Stimulated activated CD8-positive, alpha-beta memory T cell treated with anti-CD3 and anti-CD28 coated beads, Interleukin-15, amount 100 ng/mL, for 1 hour (primary cell): ENCODE measurements around the gene RERE.
"Not testable (repeated sequence)": the region's sequence is repeated elsewhere in the genome, so short reads cannot be mapped to it uniquely, and the experiment has no call there.

ENCODE experiments used
- DNase-seq: peaks from one replicate; pipeline ENCODE4 v3.0.0-alpha.2; 2020; ENCODE audit warnings: low read depth

RERE gene

DNA sequence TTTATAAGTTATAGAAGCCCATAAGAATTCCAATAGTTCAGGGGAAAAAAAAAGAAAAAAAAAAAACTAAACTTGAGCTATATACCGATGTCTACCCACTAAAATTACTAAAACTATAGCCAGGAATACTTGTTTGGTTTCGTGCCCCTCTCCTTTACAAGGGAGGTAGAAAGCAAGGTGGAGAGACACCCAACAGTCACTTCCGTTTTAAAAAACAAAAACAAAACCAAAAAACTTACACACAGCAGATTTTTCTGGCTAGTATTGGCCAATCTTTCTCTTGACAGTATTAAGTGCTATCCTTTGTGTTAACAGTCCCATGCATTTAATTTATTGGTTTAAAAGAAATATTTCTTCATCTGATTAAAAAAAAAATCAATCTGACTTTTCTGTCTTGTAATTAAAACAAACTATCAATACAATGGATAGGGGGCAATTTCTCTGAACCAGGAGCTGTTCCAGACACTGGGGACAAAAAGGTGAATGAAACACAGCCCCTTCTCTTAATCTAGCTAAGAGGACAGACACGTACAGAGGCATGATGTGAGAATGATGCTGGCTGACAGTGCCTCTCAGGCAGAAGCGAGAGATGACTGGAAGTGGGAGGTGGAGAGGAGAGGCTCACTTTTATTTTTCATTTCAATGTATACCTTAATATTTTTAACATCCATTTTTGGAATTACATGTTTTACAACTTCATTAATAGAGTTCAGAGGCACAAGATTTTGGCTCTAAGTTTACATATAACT lies 214.8 kb downstream of the RERE start:
- no peak for DNase-seq

DNA sequence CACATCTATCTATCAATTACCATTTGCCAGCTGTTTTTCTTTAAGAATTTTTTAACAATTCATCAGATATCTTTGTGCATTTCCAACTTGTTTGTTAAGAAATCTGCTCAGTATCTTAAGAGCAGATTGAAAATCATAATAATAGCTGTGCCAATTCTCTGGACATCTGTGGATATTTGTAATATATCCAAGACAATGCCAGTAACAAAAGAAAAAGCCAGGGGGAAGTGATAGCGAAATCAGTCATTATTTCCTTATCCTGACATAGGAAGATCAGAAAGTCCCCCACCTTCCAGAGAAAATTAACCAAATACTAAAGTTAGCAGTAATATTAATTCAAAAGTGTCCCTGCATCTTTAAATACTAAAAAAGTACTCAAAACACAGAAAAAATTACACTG lies 217.1 kb downstream of the RERE start:
- DNase-seq: no peak

DNA sequence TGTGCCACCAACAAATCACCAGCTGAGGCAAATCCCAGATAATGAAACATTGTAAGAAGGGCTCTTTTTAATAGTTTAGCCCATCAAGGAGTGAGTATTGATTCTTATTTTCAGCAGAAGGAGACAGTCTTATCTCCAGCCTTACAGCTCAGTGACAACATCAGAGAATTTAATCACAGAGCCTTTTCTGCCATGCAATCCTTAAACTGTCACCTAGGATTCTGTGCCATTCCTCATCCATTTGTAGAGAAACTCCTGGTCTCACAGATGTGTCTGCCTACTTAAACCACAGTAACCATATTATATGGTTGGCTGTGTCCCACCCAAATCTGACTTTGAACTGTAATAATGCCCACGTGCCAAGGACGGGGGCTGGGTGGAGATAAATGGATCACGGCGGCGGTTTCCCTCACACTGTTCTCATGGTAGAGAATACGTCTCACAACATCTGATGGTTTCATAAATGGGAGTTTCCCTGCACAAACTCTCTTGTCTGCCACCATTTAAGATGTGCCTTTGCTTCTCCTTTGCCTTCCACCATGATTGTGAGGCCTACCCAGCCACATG lies 217.7 kb downstream of the RERE start:
- no peak for DNase-seq

DNA sequence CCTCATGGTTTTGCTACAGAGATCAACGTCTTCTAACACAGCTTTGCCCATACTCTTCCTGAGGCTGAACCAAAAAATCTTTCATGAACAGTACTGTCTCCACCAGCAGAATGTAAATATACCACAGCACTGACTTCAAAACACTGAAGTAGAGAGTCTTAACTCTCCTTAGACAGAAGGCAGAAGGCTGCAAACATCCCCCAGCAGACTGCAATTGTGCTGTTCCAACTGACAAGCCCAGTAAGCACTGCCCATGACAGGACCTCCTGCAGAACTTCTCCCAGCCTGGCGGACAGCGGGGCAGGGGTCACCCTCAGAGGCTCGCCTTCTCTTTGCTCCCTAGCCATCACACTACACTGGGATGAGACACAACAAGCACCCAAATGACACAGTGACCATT lies 218.7 kb downstream of the RERE start:
- DNase-seq: no peak

DNA sequence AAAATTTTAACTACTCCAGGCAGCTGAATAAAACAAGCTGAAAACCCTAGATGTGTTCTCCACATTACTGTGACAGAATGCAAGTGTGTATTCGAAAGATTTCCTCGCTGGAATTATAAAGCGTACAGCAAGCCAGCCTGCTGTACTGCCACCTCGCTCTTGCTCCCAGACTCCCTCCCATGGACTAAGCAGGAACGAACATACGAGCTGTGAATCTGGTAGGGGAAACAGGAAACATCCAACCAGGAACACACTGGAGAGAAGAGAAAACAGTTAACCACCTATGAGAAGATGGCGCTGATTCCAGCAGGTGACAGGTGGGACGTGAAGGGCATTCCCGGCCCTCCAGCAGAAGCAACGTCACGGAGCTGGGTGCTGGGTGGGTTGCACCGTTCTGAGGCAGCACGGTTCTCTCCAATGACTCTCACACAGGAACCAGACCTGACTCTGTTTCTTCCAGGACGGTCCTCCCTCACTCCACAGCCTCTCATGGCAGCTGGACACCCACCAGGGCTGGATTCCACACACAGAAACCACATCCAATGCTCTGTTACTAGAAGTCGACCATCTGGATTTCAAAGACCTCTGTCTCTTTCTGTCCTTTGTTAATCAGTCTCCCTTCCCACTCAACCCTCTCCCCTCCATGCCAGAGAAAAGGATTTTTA lies 219.2 kb downstream of the RERE start:
- no peak for DNase-seq

DNA sequence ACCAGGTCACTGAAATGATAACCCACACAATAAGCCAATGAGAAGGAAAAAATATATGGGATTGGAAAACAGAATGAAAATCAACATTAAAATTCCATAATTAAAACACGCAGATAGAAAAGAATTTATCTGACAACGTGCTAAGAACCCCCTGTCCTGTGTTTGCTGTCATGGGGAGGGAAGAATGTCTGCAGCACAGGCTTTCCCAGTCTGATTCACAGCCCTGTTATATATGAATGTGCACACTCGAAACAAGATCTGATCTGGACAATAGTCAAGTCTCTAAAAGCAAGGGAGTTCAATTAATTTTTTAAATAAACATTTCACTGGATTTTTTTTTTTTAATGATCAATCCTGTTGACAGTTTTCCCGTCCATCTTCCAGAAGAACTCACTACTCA lies 220.0 kb downstream of the RERE start:
- no peak for DNase-seq

DNA sequence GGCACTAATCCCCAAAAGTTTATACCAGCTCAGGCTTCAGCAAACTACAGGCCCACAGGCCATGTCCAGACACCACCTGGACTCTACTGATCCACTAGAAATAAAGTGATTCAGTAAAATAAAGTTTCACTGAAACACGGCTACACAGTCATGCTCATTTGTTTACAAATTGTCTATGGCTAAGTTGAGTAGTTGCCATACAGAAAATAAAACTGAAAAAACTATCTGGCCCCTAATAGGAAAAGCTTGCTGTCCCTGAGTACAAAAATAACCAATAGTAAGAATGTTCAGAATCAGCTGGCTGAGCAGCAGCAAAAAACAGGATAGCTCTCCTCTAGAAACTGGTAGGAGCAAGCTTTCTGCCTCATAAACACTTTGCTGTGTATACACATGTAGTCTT lies 221.5 kb downstream of the RERE start:
- DNase-seq: no peak

DNA sequence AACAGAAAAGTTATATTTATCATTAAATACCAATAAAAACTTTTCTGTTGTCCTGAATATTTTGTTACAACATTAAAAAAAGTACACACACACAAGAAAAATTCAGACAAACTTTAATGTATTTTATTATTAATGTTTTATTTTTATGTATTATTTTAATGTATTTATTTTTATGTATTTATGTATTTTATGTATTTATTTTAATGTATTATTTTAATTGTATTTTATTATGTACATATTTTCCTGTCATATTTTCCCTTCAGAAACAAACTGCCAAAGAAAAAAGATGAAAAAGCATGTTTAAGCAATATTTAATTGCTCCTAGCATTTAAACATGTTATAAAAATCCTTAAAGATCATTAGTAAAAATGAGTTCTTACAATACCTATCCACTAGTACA lies 222.1 kb downstream of the RERE start:
- no peak for DNase-seq

DNA sequence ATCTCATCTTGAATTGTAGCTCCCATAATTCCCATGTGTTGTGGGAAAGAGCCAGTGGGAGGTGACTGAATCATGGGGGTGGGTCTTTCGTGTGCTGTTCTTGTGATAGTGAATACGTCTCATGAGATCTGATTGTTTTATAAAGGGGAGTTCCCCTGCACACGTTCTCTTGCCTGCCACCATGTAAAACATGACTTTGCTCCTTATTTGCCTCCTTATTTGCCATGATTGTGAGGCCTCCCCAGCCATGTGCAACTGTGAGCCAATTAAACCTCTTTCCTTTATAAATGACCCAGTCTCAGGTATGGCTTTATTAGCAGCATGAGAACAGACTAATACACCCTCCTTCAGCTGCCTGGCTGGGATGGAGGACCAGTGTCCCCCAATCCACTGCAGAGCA lies 224.1 kb downstream of the RERE start:
- not testable (repeated sequence) for DNase-seq

DNA sequence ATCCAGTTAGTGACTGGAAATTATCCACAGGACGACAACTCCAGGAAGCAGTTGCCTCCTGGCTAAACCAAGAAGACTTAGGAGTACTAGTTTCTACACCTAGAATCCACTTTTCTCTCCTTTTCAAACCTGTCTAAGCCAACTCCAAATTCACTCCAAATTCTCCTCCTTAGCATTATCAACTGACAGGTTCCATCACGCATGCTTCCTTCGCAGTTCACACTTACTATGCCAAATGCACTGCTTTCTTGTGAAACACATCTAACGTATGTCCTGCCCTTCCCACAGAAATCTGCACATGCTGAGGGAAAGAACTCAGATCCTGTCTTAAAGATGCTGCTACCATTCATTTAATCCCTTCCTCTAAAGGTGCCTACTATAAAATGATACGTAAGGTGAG lies 225.9 kb downstream of the RERE start:
- no peak for DNase-seq

- no peak for DNase-seq
Measured at GRCh38 chr1:8590721-8591351, 226.6 kb downstream of the RERE start.

- DNase-seq: no peak
Measured at GRCh38 chr1:8589571-8589970, 227.9 kb downstream of the RERE start.

DNA sequence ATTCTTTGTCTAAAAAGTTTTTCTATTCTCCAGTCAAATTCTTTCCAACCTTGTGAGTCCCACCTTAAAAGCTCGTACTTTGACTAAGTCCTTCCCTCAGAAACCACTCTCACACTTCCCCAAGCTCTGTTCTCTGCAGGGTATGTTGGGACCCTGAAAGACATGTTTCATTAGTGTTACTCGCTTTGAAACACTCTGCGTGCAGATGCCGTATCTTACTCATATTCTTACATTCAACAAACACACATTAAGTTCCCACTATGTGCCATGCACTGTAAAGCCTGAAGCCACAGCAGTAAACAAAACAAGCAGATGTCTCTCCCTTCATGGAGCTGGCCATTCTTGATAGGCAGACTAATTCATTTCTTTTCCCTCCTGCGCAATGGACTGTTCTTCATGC lies 229.7 kb downstream of the RERE start:
- no peak for DNase-seq

DNA sequence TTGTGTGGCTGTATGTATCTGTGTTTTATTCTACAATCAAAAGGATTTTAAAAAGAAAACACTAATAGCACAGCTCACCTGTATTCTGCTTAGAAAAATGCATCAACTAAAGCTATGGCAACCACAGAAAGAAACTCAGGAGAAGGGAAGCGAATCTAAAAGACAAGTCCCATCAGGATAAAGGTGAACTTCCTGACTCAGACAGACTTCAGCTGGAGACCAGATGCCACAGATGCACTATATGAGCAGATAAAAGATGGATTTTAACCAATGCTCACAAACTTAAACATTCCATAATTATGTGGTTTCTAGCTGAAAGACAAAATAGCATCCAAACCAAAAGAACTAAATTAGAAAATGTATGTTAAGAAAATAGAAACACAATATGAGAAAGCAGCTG lies 231.0 kb downstream of the RERE start:
- DNase-seq: no peak

DNA sequence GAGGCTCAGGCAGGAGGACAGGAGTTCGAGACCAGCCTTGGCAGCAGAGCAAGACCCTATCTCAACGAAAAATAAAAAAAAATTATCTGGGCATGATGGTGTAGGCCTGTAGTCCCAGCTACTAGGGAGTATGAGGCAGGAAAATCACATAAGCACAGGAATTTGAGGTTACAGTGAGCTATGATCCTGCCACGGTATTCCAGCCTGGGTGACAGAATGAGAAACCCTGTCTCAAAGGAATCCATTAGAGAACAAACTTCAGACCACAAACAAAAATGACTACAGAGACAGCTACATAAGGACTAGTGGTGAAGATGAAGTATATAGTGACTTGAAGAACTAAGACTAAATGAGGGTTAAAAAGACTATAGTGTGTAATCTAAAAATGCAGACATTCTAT lies 233.1 kb downstream of the RERE start:
- no peak for DNase-seq

- DNase-seq: no peak
Measured at GRCh38 chr1:8583031-8583430, 234.4 kb downstream of the RERE start.

DNA sequence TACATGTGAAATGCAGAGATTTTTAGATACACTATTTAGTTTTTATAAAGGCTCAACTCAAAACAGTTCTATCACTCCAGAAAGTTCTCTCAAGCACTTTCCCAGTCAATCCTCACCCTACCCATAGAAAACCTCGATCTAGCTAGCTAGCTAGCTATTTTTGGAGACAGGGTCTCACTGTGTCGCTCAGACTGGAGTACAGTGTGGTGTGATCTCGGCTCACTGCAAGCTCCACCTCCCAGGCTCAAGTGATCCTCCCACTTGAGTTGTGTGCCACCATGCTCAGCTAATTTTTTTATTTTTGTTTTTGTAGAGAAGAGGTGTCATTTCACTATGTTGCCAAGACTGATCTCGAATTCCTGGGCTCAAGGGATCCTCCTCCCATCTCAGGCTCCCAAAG lies 236.9 kb downstream of the RERE start:
- no peak for DNase-seq

GRCh38 chr1:8578936-8579335 lies 238.5 kb downstream of the RERE start:
- no peak for DNase-seq

- DNase-seq: no peak
Measured at GRCh38 chr1:8578132-8578877, 239.1 kb downstream of the RERE start.

GRCh38 chr1:8574985-8575384 lies 242.5 kb downstream of the RERE start:
- no peak for DNase-seq

GRCh38 chr1:8572106-8572505 lies 245.3 kb downstream of the RERE start:
- DNase-seq: no peak

DNA sequence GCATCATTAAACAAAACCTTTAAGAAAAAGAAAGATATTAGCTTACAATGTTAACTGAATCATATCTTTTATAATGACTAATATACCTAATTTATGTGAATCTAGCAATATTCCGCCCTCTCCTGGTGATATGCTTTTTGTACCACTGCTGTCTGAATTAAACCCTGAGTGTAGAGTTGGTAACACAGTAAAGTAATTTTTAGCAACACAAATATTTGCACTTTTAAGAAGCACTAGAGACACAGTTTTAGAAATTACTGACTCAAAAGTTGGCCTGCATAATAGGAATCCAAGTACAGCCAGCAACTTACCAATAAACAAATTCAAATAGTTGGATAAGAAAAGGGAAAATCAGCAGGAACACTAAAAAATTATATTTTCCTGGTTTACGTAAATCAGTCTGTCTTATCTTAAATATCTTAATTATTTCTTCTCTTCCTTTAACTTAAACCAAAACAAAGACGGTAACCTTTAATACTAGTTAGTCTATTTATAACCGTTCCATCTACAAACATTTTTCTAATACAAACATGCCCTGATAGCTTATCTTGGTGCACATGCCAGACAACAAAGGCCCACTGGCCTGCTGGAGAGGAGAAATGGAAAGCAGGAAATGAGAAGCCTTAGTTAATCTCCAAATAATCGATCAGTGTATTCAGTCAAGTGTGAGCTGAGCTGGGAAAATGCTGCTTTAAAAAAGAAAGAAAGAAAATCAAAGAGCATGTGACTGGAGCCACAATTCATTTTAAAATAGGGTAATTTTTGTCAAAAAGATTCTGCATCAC lies 246.0 kb downstream of the RERE start:
- DNase-seq: no peak
